GM12873 (cell line): ENCODE data around the gene S100PBP.
A peak's percentile ranks its signal among the peaks of the same experiment; 100 is the strongest.

Experiments
- CTCF ChIP-seq: IDR thresholded peaks from 2 replicates; pipeline ENCODE4 v1.5.1; 2012; ENCODE audit warnings: low read depth, mild to moderate bottlenecking, moderate library complexity, low read length, control low read depth; ENCODE audit not compliant: insufficient read depth; ENCODE audit errors: missing control alignments

Gene S100PBP

GRCh38 chr1:32870615-32871363 lies 53.3 kb downstream of the S100PBP start, which contains the start of gene FNDC5:
FNDC5 (minus strand) TSS chr1:32870912.
- TF ChIP-seq CTCF: no peak

GRCh38 chr1:32871364-32872191 lies 54.1 kb downstream of the S100PBP start:
- no peak for TF ChIP-seq CTCF

- no peak for TF ChIP-seq CTCF
Measured at GRCh38 chr1:32872192-32872460, 54.7 kb downstream of the S100PBP start.

- no peak for TF ChIP-seq CTCF
Measured at GRCh38 chr1:32873484-32873883, 56.0 kb downstream of the S100PBP start.

- TF ChIP-seq CTCF: no peak
Measured at GRCh38 chr1:32874860-32875752, 57.7 kb downstream of the S100PBP start.

GRCh38 chr1:32876341-32877210 lies 59.1 kb downstream of the S100PBP start:
- peak; percentile 99 for TF ChIP-seq CTCF
